SK-N-MC (cell line): ENCODE results near the gene KCNQ1.

ENCODE experiments used
- DNase-seq: peaks from one replicate; pipeline ENCODE4 v3.0.0-alpha.2; 2011; ENCODE audit warnings: low read depth, low spot score
- H3K27ac ChIP-seq: fragments of 200-600 bp; sonication (generic); 2 replicates; pipeline ENCODE4 v1.5.1; 2016; ENCODE audit warnings: mixed run types
- H3K36me3 ChIP-seq: fragments of 200-600 bp; sonication (generic); 2 replicates; pipeline ENCODE4 v1.6.1; 2017; ENCODE audit warnings: antibody characterized with exemption, low read length, mixed read lengths; ENCODE audit not compliant: insufficient read depth
- H3K4me3 ChIP-seq: fragments of 200-600 bp; sonication (generic); 2 replicates; pipeline ENCODE4 v1.5.1; 2016
- H3K9ac ChIP-seq: fragments of 200-600 bp; sonication (generic); 2 replicates; pipeline ENCODE4 v1.8.0; 2017; ENCODE audit warnings: mixed run types, mixed read lengths; ENCODE audit not compliant: insufficient read length
- H3K9me3 ChIP-seq: fragments of 200-600 bp; sonication (generic); 2 replicates; pipeline ENCODE4 v1.6.1; 2017; ENCODE audit warnings: low read depth, mild to moderate bottlenecking, antibody characterized with exemption, low read length, moderate library complexity, mixed read lengths
- EZH2 ChIP-seq: fragments of 200-600 bp; sonication (generic); IDR thresholded peaks from one replicate; pipeline ENCODE4 v1.6.1; 2017; ENCODE audit warnings: antibody characterized with exemption
- FOXP2 ChIP-seq: optimal IDR thresholded peaks from 2 replicates; pipeline ENCODE3; 2011; ENCODE audit warnings: mild to moderate bottlenecking, moderate library complexity; ENCODE audit not compliant: insufficient read depth; ENCODE audit errors: extremely low read length, control extremely low read depth
- POLR2AphosphoS5 ChIP-seq: IDR thresholded peaks from 2 replicates; pipeline ENCODE4 v1.6.1; 2012; ENCODE audit warnings: mild to moderate bottlenecking, low read depth, low read length, borderline replicate concordance

KCNQ1 gene

GRCh38 chr11:2708151-2708581 lies 263.4 kb downstream of the KCNQ1 start:
- Histone ChIP-seq H3K9ac (peak overlapping the region; percentile 54), H3K4me3 (peak overlapping the region; percentile 51), H3K27ac (peak overlapping the region; percentile 91), H3K36me3 (no peaks in the 10 kb centered on the region; the same call in 1 of the 2 replicates), H3K9me3 (no peaks in the 10 kb centered on the region; the same call in 1 of the 2 replicates)
- no peak for DNase-seq
- TF ChIP-seq FOXP2: no peak
- TF ChIP-seq EZH2: no peak
- no peak for TF ChIP-seq POLR2AphosphoS5

GRCh38 chr11:2708757-2709281 lies 264.0 kb downstream of the KCNQ1 start:
- no peaks in the 10 kb centered on the region; the same call in 1 of the 2 replicates for H3K36me3 ChIP-seq
- H3K9me3 ChIP-seq: no peaks in the 10 kb centered on the region; the same call in 1 of the 2 replicates
- TF ChIP-seq EZH2 (no peak), FOXP2 (no peak), POLR2AphosphoS5 (no peak)
- H3K9ac ChIP-seq: no peak overlapping the region
- H3K4me3 ChIP-seq: peak overlapping the region; percentile 51
- no peak for DNase-seq
- H3K27ac ChIP-seq: peak overlapping the region; percentile 91

- H3K9ac ChIP-seq: no peak overlapping the region
- no peaks in the 10 kb centered on the region; the same call in 1 of the 2 replicates for H3K9me3 ChIP-seq
- H3K4me3 ChIP-seq: peak overlapping the region; percentile 51
- no peak for DNase-seq
- H3K36me3 ChIP-seq: no peaks in the 10 kb centered on the region; the same call in 1 of the 2 replicates
- TF ChIP-seq FOXP2: no peak
- TF ChIP-seq POLR2AphosphoS5: no peak
- no peak for TF ChIP-seq EZH2
- H3K27ac ChIP-seq: peak overlapping the region; percentile 91
Observed at GRCh38 chr11:2709429-2709828, 264.6 kb downstream of the KCNQ1 start.

- Histone ChIP-seq H3K27ac (no peak overlapping the region; the same call in 1 of the 2 replicates), H3K9ac (no peak overlapping the region), H3K9me3 (no peaks in the 10 kb centered on the region; the same call in 1 of the 2 replicates), H3K4me3 (no peak overlapping the region), H3K36me3 (no peaks in the 10 kb centered on the region; the same call in 1 of the 2 replicates)
- no peak for TF ChIP-seq EZH2
- no peak for TF ChIP-seq POLR2AphosphoS5
- no peak for TF ChIP-seq FOXP2
- no peak for DNase-seq
Observed at GRCh38 chr11:2711161-2711560, 266.4 kb downstream of the KCNQ1 start.

- Histone ChIP-seq H3K4me3 (peak overlapping the region; percentile 65), H3K36me3 (no peaks in the 10 kb centered on the region; the same call in 1 of the 2 replicates), H3K9ac (peak overlapping the region; percentile 80), H3K27ac (peak overlapping the region; percentile 99), H3K9me3 (no peaks in the 10 kb centered on the region; the same call in 1 of the 2 replicates)
- TF ChIP-seq POLR2AphosphoS5 (no peak), EZH2 (no peak), FOXP2 (no peak)
- DNase-seq: no peak
Observed at GRCh38 chr11:2713094-2713493, 268.3 kb downstream of the KCNQ1 start.

- Histone ChIP-seq H3K4me3 (peak overlapping the region; percentile 65), H3K27ac (peak overlapping the region; percentile 99), H3K36me3 (no peaks in the 10 kb centered on the region; the same call in 1 of the 2 replicates), H3K9me3 (no peaks in the 10 kb centered on the region; the same call in 1 of the 2 replicates), H3K9ac (peak overlapping the region; percentile 80)
- DNase-seq: no peak
- TF ChIP-seq POLR2AphosphoS5 (peak; percentile 37; the same call in 1 of the 2 replicates), EZH2 (no peak), FOXP2 (peak; percentile 32)
Observed at GRCh38 chr11:2713661-2714462, 269.1 kb downstream of the KCNQ1 start.

- Histone ChIP-seq H3K9me3 (no peaks in the 10 kb centered on the region; the same call in 1 of the 2 replicates), H3K27ac (peak overlapping the region; percentile 99), H3K9ac (no peak overlapping the region), H3K4me3 (no peak overlapping the region), H3K36me3 (no peaks in the 10 kb centered on the region; the same call in 1 of the 2 replicates)
- no peak for TF ChIP-seq POLR2AphosphoS5
- TF ChIP-seq FOXP2: no peak
- no peak for TF ChIP-seq EZH2
- DNase-seq: no peak
Observed at GRCh38 chr11:2714463-2714800, 269.6 kb downstream of the KCNQ1 start.

- Histone ChIP-seq H3K36me3 (no peaks in the 10 kb centered on the region; the same call in 1 of the 2 replicates), H3K4me3 (no peak overlapping the region), H3K9me3 (no peaks in the 10 kb centered on the region; the same call in 1 of the 2 replicates), H3K27ac (no peak overlapping the region), H3K9ac (no peak overlapping the region)
- TF ChIP-seq FOXP2 (no peak), EZH2 (no peak), POLR2AphosphoS5 (no peak)
- DNase-seq: no peak
Observed at GRCh38 chr11:2714871-2715270, 270.1 kb downstream of the KCNQ1 start.
